ENCODE results near the gene PPIG.

- TF ChIP-seq POLR2A (IDR thresholded peaks at IDR 0.05) (no peak), POLR2AphosphoS5 (IDR thresholded peaks at IDR 0.05) (no peak), CTCF (IDR thresholded peaks at IDR 0.05) (no peak)
These were observed 44.0 kb upstream of the PPIG start for GRCh38 chr2:169540146-169540545.

Data from gastroesophageal sphincter (tissue), 3 donors.